HepG2 (cell line): ENCODE results near the gene SNAI3. TPM values are rescaled to one million over a fixed set of nuclear protein-coding genes. Genes with fewer than 3 reads are reported as not detected.

Source experiments
- CBFB ChIP-seq: sonication (generic); formaldehyde crosslinking; IDR thresholded peaks from 2 replicates; pipeline ENCODE4 v1.4.0; 2020; ENCODE audit warnings: missing genetic modification reagents
- FOXP4 ChIP-seq: sonication (generic); formaldehyde crosslinking; IDR thresholded peaks from 2 replicates; pipeline ENCODE4 v1.4.0; 2020; ENCODE audit warnings: missing genetic modification reagents
- GATAD1 ChIP-seq: IDR thresholded peaks from 2 replicates; pipeline ENCODE4 v1.6.1; 2016; ENCODE audit warnings: missing genetic modification reagents, missing compliant biosample characterization
- GTF2F1 ChIP-seq: fragments of 150-350 bp; IDR thresholded peaks from 2 replicates; pipeline ENCODE4 v1.6.1; 2014; ENCODE audit warnings: low read length
- GTF3A ChIP-seq: sonication (generic); formaldehyde crosslinking; conservative IDR thresholded peaks from 2 replicates; pipeline ENCODE4 v1.4.0; 2020; ENCODE audit warnings: mild to moderate bottlenecking, missing genetic modification reagents
- HNRNPK ChIP-seq: fragments of 200-400 bp; formaldehyde crosslinking; IDR thresholded peaks from 2 replicates; pipeline ENCODE4 v1.6.1; 2018; ENCODE audit warnings: low read length, low read depth, moderate library complexity, mild to moderate bottlenecking; ENCODE audit not compliant: poor library complexity, severe bottlenecking
- MEIS1 ChIP-seq: sonication (generic); formaldehyde crosslinking; IDR thresholded peaks from 2 replicates; pipeline ENCODE4 v1.9.0; 2021; ENCODE audit warnings: mild to moderate bottlenecking, missing genetic modification reagents, moderate library complexity, borderline replicate concordance
- MIER3 ChIP-seq: IDR thresholded peaks from 2 replicates; pipeline ENCODE4 v1.6.1; 2016; ENCODE audit warnings: missing compliant biosample characterization, borderline replicate concordance
- NR2F6 ChIP-seq, 2 experiments: IDR thresholded peaks; 2 replicates each; pipeline ENCODE4 v1.6.1; 2016; ENCODE audit warnings: antibody characterized with exemption in 1 of 2, mild to moderate bottlenecking in 1 of 2
- PAWR ChIP-seq: sonication (generic); formaldehyde crosslinking; IDR thresholded peaks from 2 replicates; pipeline ENCODE4 v1.4.0; 2020; ENCODE audit warnings: missing genetic modification reagents, mild to moderate bottlenecking, borderline replicate concordance
- RBM22 ChIP-seq: fragments of 200-400 bp; formaldehyde crosslinking; optimal IDR thresholded peaks from 2 replicates; pipeline ENCODE3; 2017; ENCODE audit warnings: mild to moderate bottlenecking, low read length, moderate library complexity
- REXO4 ChIP-seq: sonication (generic); formaldehyde crosslinking; IDR thresholded peaks from 2 replicates; pipeline ENCODE4 v1.8.0; 2022; ENCODE audit warnings: missing genetic modification reagents, mild to moderate bottlenecking, borderline replicate concordance
- SMARCE1 ChIP-seq: fragments of 450-650 bp; IDR thresholded peaks from 2 replicates; pipeline ENCODE4 v1.6.1; 2017; ENCODE audit warnings: borderline replicate concordance
- SMC3 ChIP-seq: IDR thresholded peaks from 2 replicates; pipeline ENCODE4 v1.6.1; 2011; ENCODE audit warnings: low read length, improper control_type of control experiment
- SNRNP70 ChIP-seq: fragments of 200-400 bp; formaldehyde crosslinking; IDR thresholded peaks from 2 replicates; pipeline ENCODE4 v1.6.1; 2017; ENCODE audit warnings: mild to moderate bottlenecking, low read depth, low read length, moderate library complexity
- SOX13 ChIP-seq, 3 experiments: fragments of 450-650 bp in 1 of 3; sonication (generic) in 1 of 3; formaldehyde crosslinking in 1 of 3; IDR thresholded peaks in 2 of 3; conservative IDR thresholded peaks in 1 of 3; 2 replicates each; pipeline versions ENCODE4 v1.5.0 to v1.6.1; 2016 to 2020; ENCODE audit warnings: antibody characterized with exemption in 1 of 3, mild to moderate bottlenecking in 1 of 3, missing compliant biosample characterization in 1 of 3, missing genetic modification reagents in 1 of 3, moderate library complexity in 1 of 3
- TBL1XR1 ChIP-seq: fragments of 150-350 bp; IDR thresholded peaks from 2 replicates; pipeline ENCODE4 v1.6.1; 2014; ENCODE audit warnings: borderline replicate concordance, low read length; ENCODE audit not compliant: partially characterized antibody
- ZBTB26 ChIP-seq: IDR thresholded peaks from 2 replicates; pipeline ENCODE4 v1.6.1; 2016; ENCODE audit warnings: missing compliant biosample characterization, missing genetic modification reagents, borderline replicate concordance
- ZC3H13 ChIP-seq: sonication (generic); formaldehyde crosslinking; IDR thresholded peaks from 2 replicates; pipeline ENCODE4 v1.8.1; 2023; ENCODE audit warnings: mild to moderate bottlenecking, missing genetic modification reagents, moderate library complexity
- ZNF124 ChIP-seq: sonication (generic); formaldehyde crosslinking; IDR thresholded peaks from 2 replicates; pipeline ENCODE4 v1.4.0; 2020; ENCODE audit warnings: missing genetic modification reagents
- ZNF138 ChIP-seq: sonication (generic); formaldehyde crosslinking; IDR thresholded peaks from 2 replicates; pipeline ENCODE4 v1.5.0; 2020; ENCODE audit warnings: mild to moderate bottlenecking, low read depth, missing genetic modification reagents
- ZNF160 ChIP-seq: sonication (generic); formaldehyde crosslinking; IDR thresholded peaks from 2 replicates; pipeline ENCODE4 v1.8.0; 2022; ENCODE audit warnings: mild to moderate bottlenecking, inconsistent platforms, missing genetic modification reagents
- ZNF234 ChIP-seq: sonication (generic); formaldehyde crosslinking; conservative IDR thresholded peaks from 2 replicates; pipeline ENCODE4 v1.5.1; 2020; ENCODE audit warnings: mild to moderate bottlenecking, missing genetic modification reagents
- ZNF253 ChIP-seq: sonication (generic); formaldehyde crosslinking; IDR thresholded peaks from 2 replicates; pipeline ENCODE4 v1.8.0; 2022; ENCODE audit warnings: mild to moderate bottlenecking, missing genetic modification reagents, borderline replicate concordance
- ZNF331 ChIP-seq: sonication (generic); formaldehyde crosslinking; IDR thresholded peaks from 2 replicates; pipeline ENCODE4 v1.4.0; 2020; ENCODE audit warnings: missing genetic modification reagents
- ZNF468 ChIP-seq: sonication (generic); formaldehyde crosslinking; IDR thresholded peaks from 2 replicates; pipeline ENCODE4 v1.8.0; 2022; ENCODE audit warnings: mild to moderate bottlenecking, moderate library complexity, missing genetic modification reagents
- ZNF629 ChIP-seq: sonication (generic); formaldehyde crosslinking; conservative IDR thresholded peaks from 2 replicates; pipeline ENCODE4 v1.5.0; 2020; ENCODE audit warnings: missing genetic modification reagents
- ZNF773 ChIP-seq: sonication (generic); formaldehyde crosslinking; IDR thresholded peaks from 2 replicates; pipeline ENCODE4 v1.4.0; 2020; ENCODE audit warnings: missing genetic modification reagents, borderline replicate concordance
- polyA plus RNA-seq, 8 experiments: library from polyadenylated mRNA; depleted of rRNA in 3 of 8; stranded (reverse) in 7 of 8; unstranded in 1 of 8; fragments of >200 nt; fragmentation: Illumina TruSeq in 4 of 8; extraction: Trizol in 4 of 8; gene quantifications; 2 replicates each; pipeline versions ENCODE4 v1.2.1 to v1.2.3, GENCODE V29; 2011 to 2016; ENCODE audit warnings: low read depth in 4 of 8, missing spikeins in 1 of 8, mixed read lengths in 1 of 8; ENCODE audit not compliant: insufficient read depth in 1 of 8
- total RNA-seq, 5 experiments: library from RNA; depleted of rRNA; stranded (reverse); fragments of >200 nt; fragmentation: Illumina TruSeq; extraction: Trizol; gene quantifications; 2 replicates each; pipeline ENCODE4 v1.2.3, GENCODE V29; 2016; ENCODE audit warnings: low read depth in 1 of 5

The SNAI3 gene
- total and polyA plus RNA-seq, 2 of the 13 experiments (the other 11 are each of a cell fraction or from before 2014, with no cell fraction given): 0.09 to 0.18 TPM

- TF ChIP-seq ZNF234 (CRISPR knock-in tag) (peak; percentile 91; the same call in 1 of the 2 replicates), PAWR (CRISPR knock-in tag) (peak; percentile 97; the same call in 1 of the 2 replicates), MEIS1 (peak; percentile 81; the same call in 1 of the 2 replicates), ZNF468 (no peak), ZNF253 (CRISPR knock-in tag) (peak; percentile 85), RBM22 (no peak), HNRNPK (peak; percentile 37), ZBTB26 (CRISPR knock-in tag) (no peak; the same call in 1 of the 2 replicates), SOX13 (IDR thresholded peaks at IDR 0.05) (no peak), SOX13 (CRISPR knock-in tag; conservative IDR thresholded peaks at IDR 0.05 in 1 of 2, IDR thresholded peaks at IDR 0.05 in 1 of 2) (peak in 1 of 2 experiments; percentile 14; a peak in 2 of 4 replicates), REXO4 (0 out of 2 replicates have a peak, but pooled peaks have one; percentile 23), ZNF160 (peak; percentile 93; the same call in 1 of the 2 replicates), GTF2F1 (no peak), SMARCE1 (no peak), ZNF331 (CRISPR knock-in tag) (no peak; the same call in 1 of the 2 replicates), SNRNP70 (no peak), MIER3 (CRISPR knock-in tag) (peak; percentile 77; the same call in 1 of the 2 replicates), ZNF124 (peak; percentile 84; the same call in 1 of the 2 replicates), CBFB (CRISPR knock-in tag) (peak; percentile 86), TBL1XR1 (peak; percentile 19), ZC3H13 (CRISPR knock-in tag) (no peak; the same call in 1 of the 2 replicates), ZNF138 (CRISPR knock-in tag) (peak; percentile 56), NR2F6 (IDR thresholded peaks at IDR 0.05) (no peak; the same call in 1 of the 2 replicates), NR2F6 (CRISPR knock-in tag; IDR thresholded peaks at IDR 0.05) (peak; percentile 67), FOXP4 (peak; percentile 12), GATAD1 (CRISPR knock-in tag) (peak; percentile 91), ZNF629 (CRISPR knock-in tag) (no peak), SMC3 (no peak), GTF3A (peak; percentile 93; the same call in 1 of the 2 replicates), ZNF773 (CRISPR knock-in tag) (no peak; the same call in 1 of the 2 replicates)
These were observed 23.3 kb downstream of the SNAI3 start, which contains the start of gene MVD (continued) for GRCh38 chr16:88662843-88663606.
